HepG2 (cell line): ENCODE data around the gene EPDR1. TPM values are rescaled to one million over a fixed set of nuclear protein-coding genes. Genes with fewer than 3 reads are reported as not detected.

Source experiments
- ARID2 ChIP-seq: sonication (generic); formaldehyde crosslinking; IDR thresholded peaks from 2 replicates; pipeline ENCODE4 v1.8.1; 2022; ENCODE audit warnings: mild to moderate bottlenecking, missing genetic modification reagents, borderline replicate concordance
- DNMT3B ChIP-seq: conservative IDR thresholded peaks from 2 replicates; pipeline ENCODE4 v1.6.1; 2016; ENCODE audit warnings: missing biosample characterization, control low read depth
- MTA1 ChIP-seq: sonication (generic); formaldehyde crosslinking; IDR thresholded peaks from 2 replicates; pipeline ENCODE4 v1.4.0; 2020; ENCODE audit warnings: missing genetic modification reagents, mild to moderate bottlenecking, borderline replicate concordance
- NR2F2 ChIP-seq: IDR thresholded peaks from 2 replicates; pipeline ENCODE4 v1.6.1; 2012; ENCODE audit warnings: low read depth, inconsistent platforms, borderline replicate concordance
- RFX5 ChIP-seq: IDR thresholded peaks from 2 replicates; pipeline ENCODE4 v1.6.1; 2011; ENCODE audit warnings: low read depth, low read length, improper control_type of control experiment
- TFAP4 ChIP-seq: sonication (generic); IDR thresholded peaks from 2 replicates; pipeline ENCODE4 v1.6.1; 2016; ENCODE audit warnings: low read depth, borderline replicate concordance
- ZBTB10 ChIP-seq: sonication (generic); formaldehyde crosslinking; IDR thresholded peaks from 2 replicates; pipeline ENCODE4 v1.4.0; 2020; ENCODE audit warnings: missing genetic modification reagents, borderline replicate concordance
- ZBTB43 ChIP-seq: sonication (generic); formaldehyde crosslinking; conservative IDR thresholded peaks from 2 replicates; pipeline ENCODE4 v1.4.0; 2020; ENCODE audit warnings: missing genetic modification reagents
- ZBTB8A ChIP-seq: sonication (generic); formaldehyde crosslinking; IDR thresholded peaks from 2 replicates; pipeline ENCODE4 v1.4.0; 2020; ENCODE audit warnings: mild to moderate bottlenecking, low read depth, missing genetic modification reagents, borderline replicate concordance
- ZMYM2 ChIP-seq: sonication (generic); formaldehyde crosslinking; IDR thresholded peaks from 2 replicates; pipeline ENCODE4 v1.8.0; 2022; ENCODE audit warnings: mild to moderate bottlenecking, missing genetic modification reagents
- ZNF180 ChIP-seq: sonication (generic); formaldehyde crosslinking; IDR thresholded peaks from 2 replicates; pipeline ENCODE4 v1.4.0; 2020; ENCODE audit warnings: low read depth, missing genetic modification reagents, borderline replicate concordance
- ZNF207 ChIP-seq: fragments of 450-650 bp; IDR thresholded peaks from 2 replicates; pipeline ENCODE4 v1.6.1; 2016; ENCODE audit warnings: antibody characterized with exemption, borderline replicate concordance
- ZNF331 ChIP-seq: sonication (generic); formaldehyde crosslinking; IDR thresholded peaks from 2 replicates; pipeline ENCODE4 v1.4.0; 2020; ENCODE audit warnings: missing genetic modification reagents
- ZNF383 ChIP-seq: sonication (generic); formaldehyde crosslinking; IDR thresholded peaks from 2 replicates; pipeline ENCODE4 v1.4.0; 2020; ENCODE audit warnings: missing genetic modification reagents, mild to moderate bottlenecking, borderline replicate concordance
- ZNF772 ChIP-seq: sonication (generic); formaldehyde crosslinking; IDR thresholded peaks from 2 replicates; pipeline ENCODE4 v1.5.0; 2020; ENCODE audit warnings: mild to moderate bottlenecking, missing genetic modification reagents
- ZNF891 ChIP-seq: sonication (generic); formaldehyde crosslinking; IDR thresholded peaks from 2 replicates; pipeline ENCODE4 v1.5.0; 2020; ENCODE audit warnings: mild to moderate bottlenecking, missing genetic modification reagents
- polyA plus RNA-seq, 8 experiments: library from polyadenylated mRNA; depleted of rRNA in 3 of 8; stranded (reverse) in 7 of 8; unstranded in 1 of 8; fragments of >200 nt; fragmentation: Illumina TruSeq in 4 of 8; extraction: Trizol in 4 of 8; gene quantifications; 2 replicates each; pipeline versions ENCODE4 v1.2.1 to v1.2.3, GENCODE V29; 2011 to 2016; ENCODE audit warnings: low read depth in 4 of 8, missing spikeins in 1 of 8, mixed read lengths in 1 of 8; ENCODE audit not compliant: insufficient read depth in 1 of 8
- total RNA-seq, 5 experiments: library from RNA; depleted of rRNA; stranded (reverse); fragments of >200 nt; fragmentation: Illumina TruSeq; extraction: Trizol; gene quantifications; 2 replicates each; pipeline ENCODE4 v1.2.3, GENCODE V29; 2016; ENCODE audit warnings: low read depth in 1 of 5
- TF ChIP-seq, protein P1 (sequence below): IDR thresholded peaks from 2 replicates; pipeline ENCODE4 v1.6.1; 2016; ENCODE audit warnings: mild to moderate bottlenecking
- TF ChIP-seq, protein P2 (sequence below), 2 experiments: sonication (generic) in 1 of 2; formaldehyde crosslinking in 1 of 2; IDR thresholded peaks; 2 replicates each; pipeline versions ENCODE4 v1.4.0 to v1.6.1; 2016 to 2020; ENCODE audit warnings: borderline replicate concordance in 1 of 2, low read depth in 1 of 2, mild to moderate bottlenecking in 1 of 2, missing genetic modification reagents in 1 of 2

The EPDR1 gene
- total and polyA plus RNA-seq, 2 of the 13 experiments (the other 11 are each of a cell fraction or from before 2014, with no cell fraction given), result 38.3 to 50.2 TPM

- TF ChIP-seq, protein P1, sequence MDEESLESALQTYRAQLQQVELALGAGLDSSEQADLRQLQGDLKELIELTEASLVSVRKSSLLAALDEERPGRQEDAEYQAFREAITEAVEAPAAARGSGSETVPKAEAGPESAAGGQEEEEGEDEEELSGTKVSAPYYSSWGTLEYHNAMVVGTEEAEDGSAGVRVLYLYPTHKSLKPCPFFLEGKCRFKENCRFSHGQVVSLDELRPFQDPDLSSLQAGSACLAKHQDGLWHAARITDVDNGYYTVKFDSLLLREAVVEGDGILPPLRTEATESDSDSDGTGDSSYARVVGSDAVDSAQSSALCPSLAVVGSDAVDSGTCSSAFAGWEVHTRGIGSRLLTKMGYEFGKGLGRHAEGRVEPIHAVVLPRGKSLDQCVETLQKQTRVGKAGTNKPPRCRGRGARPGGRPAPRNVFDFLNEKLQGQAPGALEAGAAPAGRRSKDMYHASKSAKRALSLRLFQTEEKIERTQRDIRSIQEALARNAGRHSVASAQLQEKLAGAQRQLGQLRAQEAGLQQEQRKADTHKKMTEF (CRISPR knock-in tag), result peak; percentile 99
- TF ChIP-seq ZNF180 (CRISPR knock-in tag), result no peak
- TF ChIP-seq ZNF772 (CRISPR knock-in tag), result peak; percentile 94
- TF ChIP-seq ZBTB43 (CRISPR knock-in tag), result peak; percentile 80
- TF ChIP-seq ZBTB8A (CRISPR knock-in tag), result no peak
- peak; percentile 92 for TF ChIP-seq ZMYM2 (CRISPR knock-in tag)
- no peak; the same call in 1 of the 2 replicates for TF ChIP-seq ZBTB10 (CRISPR knock-in tag)
- TF ChIP-seq RFX5, result peak; percentile 71
- no peak for TF ChIP-seq ZNF207
- peak; percentile 98; the same call in 1 of the 2 replicates for TF ChIP-seq MTA1
- peak; percentile 98 for TF ChIP-seq TFAP4
- peak; percentile 93 for TF ChIP-seq ARID2 (CRISPR knock-in tag)
- TF ChIP-seq, protein P2, sequence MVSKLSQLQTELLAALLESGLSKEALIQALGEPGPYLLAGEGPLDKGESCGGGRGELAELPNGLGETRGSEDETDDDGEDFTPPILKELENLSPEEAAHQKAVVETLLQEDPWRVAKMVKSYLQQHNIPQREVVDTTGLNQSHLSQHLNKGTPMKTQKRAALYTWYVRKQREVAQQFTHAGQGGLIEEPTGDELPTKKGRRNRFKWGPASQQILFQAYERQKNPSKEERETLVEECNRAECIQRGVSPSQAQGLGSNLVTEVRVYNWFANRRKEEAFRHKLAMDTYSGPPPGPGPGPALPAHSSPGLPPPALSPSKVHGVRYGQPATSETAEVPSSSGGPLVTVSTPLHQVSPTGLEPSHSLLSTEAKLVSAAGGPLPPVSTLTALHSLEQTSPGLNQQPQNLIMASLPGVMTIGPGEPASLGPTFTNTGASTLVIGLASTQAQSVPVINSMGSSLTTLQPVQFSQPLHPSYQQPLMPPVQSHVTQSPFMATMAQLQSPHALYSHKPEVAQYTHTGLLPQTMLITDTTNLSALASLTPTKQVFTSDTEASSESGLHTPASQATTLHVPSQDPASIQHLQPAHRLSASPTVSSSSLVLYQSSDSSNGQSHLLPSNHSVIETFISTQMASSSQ (IDR thresholded peaks at IDR 0.05; ENCODE audit: low read depth), result peak; percentile 53; the same call in 1 of the 2 replicates
- TF ChIP-seq, protein P2 (CRISPR knock-in tag; IDR thresholded peaks at IDR 0.05; ENCODE audit: borderline replicate concordance), result peak; percentile 96
- TF ChIP-seq DNMT3B, result 0 out of 2 replicates have a peak, but pooled peaks have one; percentile 18
- TF ChIP-seq ZNF383, result peak; percentile 31; the same call in 1 of the 2 replicates
- peak; percentile 95 for TF ChIP-seq ZNF331 (CRISPR knock-in tag)
- TF ChIP-seq NR2F2, result peak; percentile 87; the same call in 1 of the 2 replicates
- no peak for TF ChIP-seq ZNF891 (CRISPR knock-in tag)
These were observed 22.6 kb downstream of the EPDR1 start (continued) for GRCh38 chr7:37942934-37943610.
